NCI-H1092 treated with DMSO at 0.1 percent for 48 hours (cell line): ENCODE measurements around the gene PCYT2.
A peak's percentile ranks its signal among the peaks of the same experiment; 100 is the strongest.
"Not testable (repeated sequence)": the region's sequence is repeated elsewhere in the genome, so short reads cannot be mapped to it uniquely, and the experiment has no call there.

ENCODE experiments used
- DNase-seq: peaks from one replicate; lab custom pipeline; 2025; lab: John Stamatoyannopoulos, UW

The PCYT2 gene

GRCh38 chr17:81927152-81927652 is 16.0 kb upstream of the PCYT2 start:
- no peak for DNase-seq

GRCh38 chr17:81926451-81927151 is 15.4 kb upstream of the PCYT2 start:
- no peak for DNase-seq

GRCh38 chr17:81925860-81926450 is 14.8 kb upstream of the PCYT2 start:
- DNase-seq, result no peak

GRCh38 chr17:81924557-81925532 is 13.6 kb upstream of the PCYT2 start:
- no peak for DNase-seq

- no peak for DNase-seq
Measured at GRCh38 chr17:81923302-81924260, 12.4 kb upstream of the PCYT2 start.

GRCh38 chr17:81922566-81923301 is 11.5 kb upstream of the PCYT2 start:
- no peak for DNase-seq

GRCh38 chr17:81921996-81922565 is 10.9 kb upstream of the PCYT2 start:
- no peak for DNase-seq

GRCh38 chr17:81921537-81921862 is 10.3 kb upstream of the PCYT2 start:
- DNase-seq, result no peak

- DNase-seq, result no peak
Measured at GRCh38 chr17:81920612-81921536, 9.7 kb upstream of the PCYT2 start.

- DNase-seq, result no peak
Measured at GRCh38 chr17:81918832-81919545, 7.8 kb upstream of the PCYT2 start.

GRCh38 chr17:81918333-81918669 is 7.1 kb upstream of the PCYT2 start:
- not testable (repeated sequence) for DNase-seq

GRCh38 chr17:81917565-81918332 is 6.5 kb upstream of the PCYT2 start, which contains the start of gene SIRT7:
TSS of gene SIRT7 (minus strand) at chr17:81918176. CDS start at chr17:81918131, 45 bp downstream.
- DNase-seq, result peak; percentile 78

- DNase-seq, result no peak
Measured at GRCh38 chr17:81916234-81917001, 5.2 kb upstream of the PCYT2 start.

- DNase-seq, result no peak
Measured at GRCh38 chr17:81915331-81915730, 4.1 kb upstream of the PCYT2 start.

GRCh38 chr17:81914103-81914850 is 3.1 kb upstream of the PCYT2 start:
- DNase-seq, result no peak

GRCh38 chr17:81913394-81914102 is 2.3 kb upstream of the PCYT2 start:
- DNase-seq, result no peak
